Peyer's patch (tissue), 4 donors: ENCODE results near the gene KRT85. TPM values are rescaled to one million over a fixed set of nuclear protein-coding genes. Genes with fewer than 3 reads are reported as not detected.

Experiments
- DNase-seq, 3 donors: peaks; one replicate each; pipeline ENCODE4 v3.0.0-alpha.2; 2017 to 2019
- H3K27ac ChIP-seq, 4 donors: fragments of 200-600 bp; sonication (generic); one replicate each; pipeline ENCODE4 v1.5.1; 2016 to 2019
- H3K27me3 ChIP-seq, 2 donors: fragments of 200-600 bp; sonication (generic); one replicate each; pipeline ENCODE4 v1.5.1; 2019
- H3K36me3 ChIP-seq, 3 donors: fragments of 200-600 bp; sonication (generic); one replicate each; pipeline ENCODE4 v1.5.1; 2016 to 2019
- H3K4me1 ChIP-seq, 4 donors: fragments of 200-600 bp; sonication (generic); one replicate each; pipeline ENCODE4 v1.5.1; 2016 to 2019
- H3K4me3 ChIP-seq, 4 donors: fragments of 200-600 bp; sonication (generic); 1 replicate in 3 of 4; 2 replicates in 1 of 4; pipeline ENCODE4 v1.5.1; 2016 to 2019; ENCODE audit warnings: mild to moderate bottlenecking in 1 of 4
- H3K9me3 ChIP-seq, 4 donors: fragments of 200-600 bp; sonication (generic); one replicate each; pipeline ENCODE4 v1.5.1; 2016 to 2019; ENCODE audit warnings: mild to moderate bottlenecking in 1 of 4
- CTCF ChIP-seq, 6 experiments: fragments of 450-650 bp in 4 of 6; fragments of 200-600 bp in 2 of 6; sonication (generic) in 1 of 6; IDR thresholded peaks; one replicate each; pipeline ENCODE4 v1.5.1; 2017 to 2019; ENCODE audit warnings: antibody characterized with exemption in 6 of 6, mild to moderate bottlenecking in 3 of 6, moderate library complexity in 1 of 6
- POLR2A ChIP-seq, 2 donors: fragments of 450-650 bp; IDR thresholded peaks; one replicate each; pipeline ENCODE4 v1.5.1; 2017; ENCODE audit warnings: antibody characterized with exemption in 2 of 2, mild to moderate bottlenecking in 2 of 2, moderate library complexity in 2 of 2
- total RNA-seq, 4 donors: library from RNA; depleted of rRNA; stranded (reverse); fragments of >200 nt; gene quantifications; one replicate each; pipeline ENCODE4 v1.1.0, GENCODE V29; 2016

Gene KRT85
- total RNA-seq, 4 donors from 2014 or later, result not detected

- DNase-seq, result peak in 2 of 3 donors; percentile 82 to 91
- Histone ChIP-seq H3K27me3 (no peaks in the 10 kb centered on the region), H3K27ac (peak overlapping the region in 2 of 4 donors; percentile 36 to 45), H3K9me3 (no peaks in the 10 kb centered on the region), H3K4me3 (no peak overlapping the region), H3K4me1 (peaks cover 0 to 12% (median 0%) of the 10 kb centered on the region in 4 donors), H3K36me3 (no peaks in the 10 kb centered on the region)
- TF ChIP-seq POLR2A (IDR thresholded peaks at IDR 0.05) (peak in 1 of 2 donors; percentile 15), CTCF (IDR thresholded peaks at IDR 0.05) (no peak)
Measured at GRCh38 chr12:52335598-52336262, 31.6 kb downstream of the KRT85 start.

- DNase-seq, result no peak
- no peaks in the 10 kb centered on the region for H3K27me3 ChIP-seq
- H3K4me3 ChIP-seq, result no peak overlapping the region
- TF ChIP-seq CTCF (IDR thresholded peaks at IDR 0.05), result no peak
- TF ChIP-seq POLR2A (IDR thresholded peaks at IDR 0.05), result no peak
- H3K36me3 ChIP-seq, result no peaks in the 10 kb centered on the region
- peaks cover 0 to 12% (median 0%) of the 10 kb centered on the region in 4 donors for H3K4me1 ChIP-seq
- H3K9me3 ChIP-seq, result no peaks in the 10 kb centered on the region
- H3K27ac ChIP-seq, result no peak overlapping the region
Measured at GRCh38 chr12:52334185-52334584, 33.1 kb downstream of the KRT85 start.

- Histone ChIP-seq H3K4me1 (peaks cover 0 to 12% (median 0%) of the 10 kb centered on the region in 4 donors), H3K27me3 (no peaks in the 10 kb centered on the region), H3K9me3 (no peaks in the 10 kb centered on the region), H3K27ac (no peak overlapping the region), H3K36me3 (no peaks in the 10 kb centered on the region), H3K4me3 (no peak overlapping the region)
- DNase-seq, result peak in 1 of 3 donors; percentile 21
- TF ChIP-seq POLR2A (IDR thresholded peaks at IDR 0.05) (no peak), CTCF (IDR thresholded peaks at IDR 0.05) (no peak)
Measured at GRCh38 chr12:52333321-52333720, 34.0 kb downstream of the KRT85 start.

GRCh38 chr12:52332381-52332780 lies 34.9 kb downstream of the KRT85 start:
- Histone ChIP-seq H3K36me3 (no peaks in the 10 kb centered on the region), H3K9me3 (no peaks in the 10 kb centered on the region), H3K4me3 (no peak overlapping the region), H3K27ac (no peak overlapping the region), H3K4me1 (peaks cover 0 to 12% (median 0%) of the 10 kb centered on the region in 4 donors), H3K27me3 (no peaks in the 10 kb centered on the region)
- peak in 1 of 3 donors; percentile 7 for DNase-seq
- TF ChIP-seq POLR2A (IDR thresholded peaks at IDR 0.05) (no peak), CTCF (IDR thresholded peaks at IDR 0.05) (no peak)

- TF ChIP-seq POLR2A (IDR thresholded peaks at IDR 0.05) (no peak), CTCF (IDR thresholded peaks at IDR 0.05) (no peak)
- DNase-seq, result peak in 1 of 3 donors; percentile 30
- Histone ChIP-seq H3K4me3 (no peak overlapping the region), H3K27me3 (no peaks in the 10 kb centered on the region), H3K27ac (no peak overlapping the region), H3K36me3 (no peaks in the 10 kb centered on the region), H3K9me3 (no peaks in the 10 kb centered on the region), H3K4me1 (peaks cover 0 to 12% (median 0%) of the 10 kb centered on the region in 4 donors)
Measured at GRCh38 chr12:52331833-52332232, 35.4 kb downstream of the KRT85 start.
